HL-60 (cell line): ENCODE data around the gene RGPD4.

Source experiments
- CTCF ChIP-seq: IDR thresholded peaks from one replicate; pipeline ENCODE4 v1.5.1; 2011; ENCODE audit warnings: low read length, control low read depth, inconsistent platforms; ENCODE audit not compliant: insufficient read depth
- POLR2AphosphoS5 ChIP-seq: IDR thresholded peaks from 2 replicates; pipeline ENCODE4 v1.6.1; 2012; ENCODE audit warnings: low read depth
- REST ChIP-seq: IDR thresholded peaks from 2 replicates; pipeline ENCODE4 v1.6.1; 2012; ENCODE audit warnings: low read depth; ENCODE audit not compliant: insufficient replicate concordance

GRCh38 chr2:107807988-107808387 lies 18.7 kb upstream of the RGPD4 start:
- TF ChIP-seq CTCF, result no peak
- TF ChIP-seq POLR2AphosphoS5, result no peak
- no peak for TF ChIP-seq REST
